ENCODE data around the gene SOX6. TPM values are rescaled to one million over a fixed set of nuclear protein-coding genes. Genes with fewer than 3 reads are reported as not detected.

SOX6 gene
- total RNA-seq, 2 experiments from 2014 or later: 0.20 TPM; not detected in 1

DNA sequence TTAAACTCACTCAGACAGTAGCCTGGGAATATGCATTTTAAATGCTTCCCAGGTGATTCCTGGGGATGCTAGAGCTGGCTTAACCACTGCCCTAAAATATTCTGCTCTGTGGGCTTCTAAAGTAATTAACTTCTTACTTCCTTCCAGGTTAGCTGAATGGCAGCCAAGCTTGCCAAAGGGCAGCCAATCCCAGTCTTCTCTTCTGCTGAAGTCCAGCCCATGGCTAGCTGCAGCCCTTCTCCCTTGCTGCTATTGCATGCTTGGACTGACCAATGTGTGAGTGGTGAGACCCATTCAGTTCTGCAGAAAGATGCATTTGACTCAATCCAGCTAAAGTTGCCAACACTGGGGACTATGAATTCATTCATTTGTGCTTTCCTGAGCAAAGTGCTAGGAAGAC is 411.9 kb downstream of the SOX6 start:
- Histone ChIP-seq H3K27ac (ENCODE audit: low read depth in 1 of 2, low read length in 2 of 2) (no peak overlapping the region), H3K36me3 (ENCODE audit: insufficient read depth, low read length) (no peaks in the 10 kb centered on the region), H3K9me3 (ENCODE audit: control insufficient read depth in 1 of 2, insufficient read depth in 1 of 2, low read length in 2 of 2) (peaks cover 3 to 26% of the 10 kb centered on the region in 2 experiments), H3K4me3 (ENCODE audit: low read length) (no peak overlapping the region), H3K4me1 (ENCODE audit: insufficient read depth, low read length) (no peaks in the 10 kb centered on the region), H3K27me3 (ENCODE audit: control insufficient read depth in 1 of 2, insufficient read depth in 2 of 2, low read length in 2 of 2) (peaks cover 0 to 2% of the 10 kb centered on the region in 2 experiments)
- H3K27me3 Mint-ChIP-seq: no peaks in the 10 kb centered on the region
- ATAC-seq (ENCODE audit: poor library complexity) (no peak), DNase-seq (no peak)
- CTCF ChIA-PET: no interaction called here
- POLR2A ChIA-PET: no interaction called here
- TF ChIP-seq, protein P1, sequence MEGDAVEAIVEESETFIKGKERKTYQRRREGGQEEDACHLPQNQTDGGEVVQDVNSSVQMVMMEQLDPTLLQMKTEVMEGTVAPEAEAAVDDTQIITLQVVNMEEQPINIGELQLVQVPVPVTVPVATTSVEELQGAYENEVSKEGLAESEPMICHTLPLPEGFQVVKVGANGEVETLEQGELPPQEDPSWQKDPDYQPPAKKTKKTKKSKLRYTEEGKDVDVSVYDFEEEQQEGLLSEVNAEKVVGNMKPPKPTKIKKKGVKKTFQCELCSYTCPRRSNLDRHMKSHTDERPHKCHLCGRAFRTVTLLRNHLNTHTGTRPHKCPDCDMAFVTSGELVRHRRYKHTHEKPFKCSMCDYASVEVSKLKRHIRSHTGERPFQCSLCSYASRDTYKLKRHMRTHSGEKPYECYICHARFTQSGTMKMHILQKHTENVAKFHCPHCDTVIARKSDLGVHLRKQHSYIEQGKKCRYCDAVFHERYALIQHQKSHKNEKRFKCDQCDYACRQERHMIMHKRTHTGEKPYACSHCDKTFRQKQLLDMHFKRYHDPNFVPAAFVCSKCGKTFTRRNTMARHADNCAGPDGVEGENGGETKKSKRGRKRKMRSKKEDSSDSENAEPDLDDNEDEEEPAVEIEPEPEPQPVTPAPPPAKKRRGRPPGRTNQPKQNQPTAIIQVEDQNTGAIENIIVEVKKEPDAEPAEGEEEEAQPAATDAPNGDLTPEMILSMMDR (IDR thresholded peaks at IDR 0.05): no peak
- no peaks in the 10 kb centered on the region for H3K36me3 Mint-ChIP-seq (ENCODE audit: low read depth)
- H3K9me3 Mint-ChIP-seq: peaks cover 7% of the 10 kb centered on the region
- intact Hi-C loops (cut with DNase I, micrococcal nuclease): loop anchor here in 1 of 2 experiments (10.0 kb wide), 1 partner anchor 670 kb away; no protein-coding TSS in a partner anchor
- no peaks in the 10 kb centered on the region for H3K4me1 Mint-ChIP-seq (ENCODE audit: low read depth)
- H3K4me3 Mint-ChIP-seq: no peak overlapping the region
- no peak overlapping the region for H3K27ac Mint-ChIP-seq

DNA sequence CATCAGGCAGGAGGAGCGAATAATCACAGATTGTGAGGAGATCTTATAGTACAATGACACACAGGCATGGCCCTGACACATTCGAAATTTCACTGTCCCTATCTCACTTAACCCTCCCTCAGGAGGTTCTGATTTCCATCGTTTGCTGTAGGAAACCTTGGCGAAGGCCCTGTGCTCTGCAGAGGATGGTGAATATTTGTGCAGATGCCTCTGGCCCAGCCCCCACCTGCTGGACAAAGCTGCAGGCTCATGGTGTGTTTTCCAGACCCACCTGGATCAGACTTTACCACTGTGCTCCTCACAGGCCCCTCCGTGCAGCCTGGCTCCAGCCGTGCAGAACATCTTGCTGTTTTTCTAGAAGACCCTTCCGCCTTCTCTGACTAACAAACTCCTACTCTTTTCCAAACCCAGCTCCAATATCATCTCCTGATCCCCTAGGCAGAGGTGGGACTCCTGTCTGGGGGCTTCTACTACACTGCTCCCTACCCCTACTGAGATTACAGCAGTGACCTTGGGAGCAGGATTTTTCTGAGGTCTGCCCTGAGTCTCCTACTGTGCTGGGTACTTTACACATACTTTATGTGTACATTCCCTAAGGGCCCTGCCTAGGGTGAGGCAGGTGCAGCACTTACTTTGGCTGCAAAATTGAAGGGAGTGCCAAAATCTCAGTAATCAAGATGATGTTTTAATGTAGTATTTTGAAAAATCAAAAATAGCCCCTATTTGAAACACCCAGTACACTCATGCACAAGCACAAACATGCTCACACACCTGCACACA is 412.7 kb downstream of the SOX6 start:
- no peaks in the 10 kb centered on the region for H3K36me3 Mint-ChIP-seq (ENCODE audit: low read depth)
- DNase-seq (no peak), ATAC-seq (ENCODE audit: poor library complexity) (no peak)
- no peak overlapping the region for H3K27ac ChIP-seq (ENCODE audit: low read depth in 1 of 2, low read length in 2 of 2)
- no peaks in the 10 kb centered on the region for H3K27me3 Mint-ChIP-seq
- CTCF ChIA-PET: no interaction called here
- POLR2A ChIA-PET: no interaction called here
- H3K36me3 ChIP-seq (ENCODE audit: insufficient read depth, low read length): no peaks in the 10 kb centered on the region
- H3K4me1 ChIP-seq (ENCODE audit: insufficient read depth, low read length): no peaks in the 10 kb centered on the region
- TF ChIP-seq, protein P1 (IDR thresholded peaks at IDR 0.05): no peak
- no peaks in the 10 kb centered on the region for H3K4me1 Mint-ChIP-seq (ENCODE audit: low read depth)
- H3K9me3 ChIP-seq (ENCODE audit: control insufficient read depth in 1 of 2, insufficient read depth in 1 of 2, low read length in 2 of 2): peaks cover 3 to 27% of the 10 kb centered on the region in 2 experiments
- intact Hi-C loops (cut with DNase I, micrococcal nuclease): loop anchor here in 1 of 2 experiments (10.0 kb wide), 1 partner anchor 671 kb away; no protein-coding TSS in a partner anchor
- H3K27ac Mint-ChIP-seq: no peak overlapping the region
- no peak overlapping the region for H3K4me3 Mint-ChIP-seq
- H3K27me3 ChIP-seq (ENCODE audit: control insufficient read depth in 1 of 2, insufficient read depth in 2 of 2, low read length in 2 of 2): peaks cover 0 to 2% of the 10 kb centered on the region in 2 experiments
- H3K4me3 ChIP-seq (ENCODE audit: low read length): no peak overlapping the region
- peaks cover 7% of the 10 kb centered on the region for H3K9me3 Mint-ChIP-seq

DNA sequence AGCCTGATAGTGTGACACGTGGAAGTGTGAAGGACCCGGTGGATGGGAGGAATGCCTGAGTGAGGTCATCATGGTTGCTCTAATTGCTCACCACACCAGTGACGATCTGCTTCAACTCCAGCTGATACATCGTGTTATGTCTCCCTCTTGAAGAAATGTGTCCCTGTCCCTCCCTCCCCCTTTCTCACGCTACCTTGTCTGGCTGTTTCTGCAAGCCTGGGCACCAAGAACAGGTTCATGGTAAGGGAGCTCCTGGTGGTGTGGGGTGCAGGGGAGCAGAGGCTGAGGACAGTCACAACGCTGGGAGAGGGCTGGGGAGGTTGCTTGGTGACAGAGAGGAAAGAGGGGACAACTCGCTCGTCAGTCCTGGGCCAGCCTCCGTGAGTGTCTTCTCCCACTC is 413.4 kb downstream of the SOX6 start:
- no peaks in the 10 kb centered on the region for H3K27me3 Mint-ChIP-seq
- TF ChIP-seq, protein P1 (IDR thresholded peaks at IDR 0.05): no peak
- peaks cover 7% of the 10 kb centered on the region for H3K9me3 Mint-ChIP-seq
- ChIA-PET CTCF (no interaction called here), POLR2A (no interaction called here)
- H3K4me3 Mint-ChIP-seq: no peak overlapping the region
- Histone ChIP-seq H3K9me3 (ENCODE audit: control insufficient read depth in 1 of 2, insufficient read depth in 1 of 2, low read length in 2 of 2) (peaks cover 3 to 30% of the 10 kb centered on the region in 2 experiments), H3K4me3 (ENCODE audit: low read length) (no peak overlapping the region), H3K27me3 (ENCODE audit: control insufficient read depth in 1 of 2, insufficient read depth in 2 of 2, low read length in 2 of 2) (peaks cover 0 to 2% of the 10 kb centered on the region in 2 experiments), H3K27ac (ENCODE audit: low read depth in 1 of 2, low read length in 2 of 2) (no peak overlapping the region), H3K4me1 (ENCODE audit: insufficient read depth, low read length) (no peaks in the 10 kb centered on the region), H3K36me3 (ENCODE audit: insufficient read depth, low read length) (no peaks in the 10 kb centered on the region)
- intact Hi-C loops (cut with DNase I, micrococcal nuclease): loop anchor here in 1 of 2 experiments (10.0 kb wide), 1 partner anchor 672 kb away; no protein-coding TSS in a partner anchor
- no peak overlapping the region for H3K27ac Mint-ChIP-seq
- H3K4me1 Mint-ChIP-seq (ENCODE audit: low read depth): no peaks in the 10 kb centered on the region
- no peaks in the 10 kb centered on the region for H3K36me3 Mint-ChIP-seq (ENCODE audit: low read depth)
- DNase-seq: no peak
- no peak for ATAC-seq (ENCODE audit: poor library complexity)
